Esophagus muscularis mucosa (tissue), 4 donors: Measurements from ENCODE around the gene TMEM259.

Experiments
- EP300 ChIP-seq: sonication (generic); formaldehyde crosslinking; IDR thresholded peaks from one replicate; pipeline ENCODE4 v1.6.1; 2017; ENCODE audit warnings: antibody characterized with exemption
- POLR2A ChIP-seq: fragments of 450-650 bp; IDR thresholded peaks from one replicate; pipeline ENCODE4 v1.6.1; 2017; ENCODE audit warnings: antibody characterized with exemption, moderate library complexity, mild to moderate bottlenecking, low read depth
- POLR2AphosphoS5 ChIP-seq, 2 donors: sonication (generic); formaldehyde crosslinking; IDR thresholded peaks; one replicate each; pipeline ENCODE4 v1.6.1; 2017; ENCODE audit warnings: antibody characterized with exemption in 2 of 2
- TF ChIP-seq, protein P1 (sequence below), 3 experiments: fragments of 200-600 bp in 2 of 3; fragments of 450-650 bp in 1 of 3; sonication (generic) in 2 of 3; IDR thresholded peaks; one replicate each; pipeline ENCODE4 v1.5.1; 2017 to 2019; ENCODE audit warnings: antibody characterized with exemption in 3 of 3, mild to moderate bottlenecking in 2 of 3, moderate library complexity in 1 of 3

DNA sequence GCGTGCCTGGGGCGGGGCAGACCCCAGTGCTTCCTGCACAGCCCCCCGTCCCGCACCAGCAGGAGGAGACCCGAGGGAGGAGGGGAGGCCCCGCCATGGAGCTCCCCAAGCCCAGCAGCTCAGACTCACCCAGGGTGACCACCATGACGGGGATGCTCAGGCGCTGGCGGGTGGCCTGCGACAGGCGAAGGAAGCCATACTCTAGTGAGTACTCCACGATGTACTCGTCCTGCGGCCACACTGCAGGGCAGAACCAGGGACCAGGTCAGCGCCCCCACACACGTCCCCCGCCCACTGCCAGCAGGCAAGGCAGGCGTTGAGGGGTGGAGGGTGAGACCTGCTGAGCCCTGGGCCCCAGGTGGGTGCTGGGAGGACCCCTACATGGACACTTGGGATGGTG, 8.6 kb downstream of the TMEM259 start:
- TF ChIP-seq EP300 (no peak), POLR2A (no peak), POLR2AphosphoS5 (IDR thresholded peaks at IDR 0.05) (no peak)
- TF ChIP-seq, protein P1, sequence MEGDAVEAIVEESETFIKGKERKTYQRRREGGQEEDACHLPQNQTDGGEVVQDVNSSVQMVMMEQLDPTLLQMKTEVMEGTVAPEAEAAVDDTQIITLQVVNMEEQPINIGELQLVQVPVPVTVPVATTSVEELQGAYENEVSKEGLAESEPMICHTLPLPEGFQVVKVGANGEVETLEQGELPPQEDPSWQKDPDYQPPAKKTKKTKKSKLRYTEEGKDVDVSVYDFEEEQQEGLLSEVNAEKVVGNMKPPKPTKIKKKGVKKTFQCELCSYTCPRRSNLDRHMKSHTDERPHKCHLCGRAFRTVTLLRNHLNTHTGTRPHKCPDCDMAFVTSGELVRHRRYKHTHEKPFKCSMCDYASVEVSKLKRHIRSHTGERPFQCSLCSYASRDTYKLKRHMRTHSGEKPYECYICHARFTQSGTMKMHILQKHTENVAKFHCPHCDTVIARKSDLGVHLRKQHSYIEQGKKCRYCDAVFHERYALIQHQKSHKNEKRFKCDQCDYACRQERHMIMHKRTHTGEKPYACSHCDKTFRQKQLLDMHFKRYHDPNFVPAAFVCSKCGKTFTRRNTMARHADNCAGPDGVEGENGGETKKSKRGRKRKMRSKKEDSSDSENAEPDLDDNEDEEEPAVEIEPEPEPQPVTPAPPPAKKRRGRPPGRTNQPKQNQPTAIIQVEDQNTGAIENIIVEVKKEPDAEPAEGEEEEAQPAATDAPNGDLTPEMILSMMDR (IDR thresholded peaks at IDR 0.05), result no peak
